Mesenchymal stem cell (in vitro differentiated cells and primary cell): ENCODE measurements around the gene PYM1.
"Not testable (repeated sequence)": the region's sequence is repeated elsewhere in the genome, so short reads cannot be mapped to it uniquely, and the experiment has no call there.

Experiments used
- DNase-seq: peaks from one replicate; pipeline ENCODE4 v3.0.0-alpha.2; 2013
- H2AFZ ChIP-seq: one replicate; pipeline ENCODE4 v1.6.1; 2013; ENCODE audit warnings: low read depth, mild to moderate bottlenecking, control low read depth, inconsistent platforms, low read length, moderate library complexity
- H2AK5ac ChIP-seq: 2 replicates; pipeline ENCODE4 v1.6.1; 2013; ENCODE audit warnings: low read length, moderate library complexity, mild to moderate bottlenecking, inconsistent platforms; ENCODE audit not compliant: severe bottlenecking
- H2BK120ac ChIP-seq: one replicate; pipeline ENCODE4 v1.6.1; 2013; ENCODE audit warnings: low read depth, mild to moderate bottlenecking, inconsistent platforms, low read length, moderate library complexity
- H2BK12ac ChIP-seq, 2 experiments: one replicate each; pipeline ENCODE4 v1.6.1; 2013; ENCODE audit warnings: inconsistent platforms in 2 of 2, low read length in 2 of 2, mild to moderate bottlenecking in 2 of 2, moderate library complexity in 2 of 2, control low read depth in 1 of 2
- H2BK15ac ChIP-seq: one replicate; pipeline ENCODE4 v1.6.1; 2013; ENCODE audit warnings: mild to moderate bottlenecking, low read depth, inconsistent platforms; ENCODE audit not compliant: poor library complexity, severe bottlenecking
- H2BK5ac ChIP-seq: 2 replicates; pipeline ENCODE4 v1.6.1; 2013; ENCODE audit warnings: low read depth, mild to moderate bottlenecking, low read length, control low read depth, inconsistent platforms; ENCODE audit not compliant: poor library complexity, severe bottlenecking
- H3K14ac ChIP-seq, 2 experiments: one replicate each; pipeline ENCODE4 v1.6.1; 2013; ENCODE audit warnings: inconsistent platforms in 2 of 2, low read length in 2 of 2, control low read depth in 1 of 2, mild to moderate bottlenecking in 1 of 2, moderate library complexity in 1 of 2
- H3K18ac ChIP-seq, 2 experiments: one replicate each; pipeline ENCODE4 v1.6.1; 2013; ENCODE audit warnings: inconsistent platforms in 2 of 2, low read length in 2 of 2, control low read depth in 1 of 2, low read depth in 1 of 2, mild to moderate bottlenecking in 1 of 2
- H3K23ac ChIP-seq, 2 experiments: one replicate each; pipeline ENCODE4 v1.6.1; 2013; ENCODE audit warnings: inconsistent platforms in 2 of 2, low read length in 2 of 2, mild to moderate bottlenecking in 2 of 2, moderate library complexity in 2 of 2, control low read depth in 1 of 2
- H3K27ac ChIP-seq: 2 replicates; pipeline ENCODE4 v1.5.1; 2013; ENCODE audit warnings: mild to moderate bottlenecking, moderate library complexity, low read length, control low read depth, inconsistent platforms; ENCODE audit not compliant: poor library complexity, severe bottlenecking
- H3K27me3 ChIP-seq, 2 experiments: 2 replicates each; pipeline versions ENCODE4 v1.6.1 to v1.7.0; 2013; ENCODE audit warnings: low read length in 2 of 2, mild to moderate bottlenecking in 2 of 2, moderate library complexity in 2 of 2, control low read depth in 1 of 2, inconsistent platforms in 1 of 2; ENCODE audit not compliant: control insufficient read depth in 1 of 2, insufficient read depth in 1 of 2
- H3K36me3 ChIP-seq, 2 experiments: 2 replicates each; pipeline versions ENCODE4 v1.6.1 to v1.7.0; 2013; ENCODE audit warnings: low read length in 2 of 2, control low read depth in 1 of 2, inconsistent platforms in 1 of 2, low read depth in 1 of 2, mild to moderate bottlenecking in 1 of 2; ENCODE audit not compliant: insufficient read depth in 2 of 2, control insufficient read depth in 1 of 2
- H3K4ac ChIP-seq, 2 experiments: one replicate each; pipeline ENCODE4 v1.6.1; 2013; ENCODE audit warnings: inconsistent platforms in 2 of 2, low read length in 2 of 2, mild to moderate bottlenecking in 2 of 2, moderate library complexity in 2 of 2, control low read depth in 1 of 2, low read depth in 1 of 2
- H3K4me1 ChIP-seq: 2 replicates; pipeline ENCODE4 v1.6.1; 2013; ENCODE audit warnings: low read depth, low read length, control low read depth; ENCODE audit not compliant: control insufficient read depth, insufficient read depth
- H3K4me2 ChIP-seq: 2 replicates; pipeline ENCODE4 v1.6.1; 2013; ENCODE audit warnings: low read length, mild to moderate bottlenecking, inconsistent platforms; ENCODE audit not compliant: poor library complexity, severe bottlenecking
- H3K4me3 ChIP-seq, 2 experiments: 2 replicates each; pipeline versions ENCODE4 v1.5.1 to v1.7.0; 2013; ENCODE audit warnings: low read length in 2 of 2, mild to moderate bottlenecking in 2 of 2, control low read depth in 1 of 2, low read depth in 1 of 2; ENCODE audit not compliant: insufficient read depth in 1 of 2
- H3K79me1 ChIP-seq: replicated peaks from 2 replicates; pipeline ENCODE4 v1.6.1; 2013; ENCODE audit warnings: mild to moderate bottlenecking, control low read depth, low read length, inconsistent platforms; ENCODE audit not compliant: poor library complexity, severe bottlenecking
- H3K9ac ChIP-seq: 2 replicates; pipeline ENCODE4 v1.7.0; 2013; ENCODE audit warnings: mild to moderate bottlenecking, low read length, moderate library complexity
- H3K9me3 ChIP-seq: 2 replicates; pipeline ENCODE4 v1.7.0; 2013; ENCODE audit warnings: mild to moderate bottlenecking, low read length; ENCODE audit not compliant: control insufficient read depth
- H4K8ac ChIP-seq: one replicate; pipeline ENCODE4 v1.6.1; 2013; ENCODE audit warnings: inconsistent platforms, mild to moderate bottlenecking, low read length, moderate library complexity
- H4K91ac ChIP-seq: one replicate; pipeline ENCODE4 v1.6.1; 2013; ENCODE audit warnings: mild to moderate bottlenecking, low read length, inconsistent platforms
- WGBS: methylation state at CpG from one replicate; pipeline ENCODE4 v1.1.7; 2013; ENCODE audit warnings: mixed read lengths; 5-methylcytosine and 5-hydroxymethylcytosine counted together

PYM1 gene

GRCh38 chr12:55926738-55927587, 731 bp downstream of the PYM1 start:
- Histone ChIP-seq H2AK5ac (peak overlapping the region; percentile 39), H3K23ac (peak overlapping the region in 1 of 2 experiments; percentile 71), H4K8ac (peak overlapping the region; percentile 96), H3K4ac (peak overlapping the region; percentile 88 to 98), H3K14ac (peak overlapping the region in 1 of 2 experiments; percentile 94), H3K36me3 (peaks cover 5 to 17% of the 10 kb centered on the region in 2 experiments), H3K18ac (peak overlapping the region; percentile 90 to 93), H3K9me3 (no peaks in the 10 kb centered on the region), H2BK5ac (peak overlapping the region; percentile 57), H4K91ac (peak overlapping the region; percentile 65), H2AFZ (no peak overlapping the region), H3K27me3 (no peaks in the 10 kb centered on the region), H3K27ac (peak overlapping the region; percentile 93), H3K4me1 (peaks cover 13% of the 10 kb centered on the region), H2BK120ac (peak overlapping the region; percentile 80), H3K79me1 (peaks cover 8% of the 10 kb centered on the region), H3K4me3 (peak overlapping the region; percentile 84 to 100), H3K9ac (peak overlapping the region; percentile 100), H2BK15ac (peak overlapping the region; percentile 76), H2BK12ac (peak overlapping the region; percentile 37 to 40), H3K4me2 (peak overlapping the region; percentile 80)
- peak; percentile 96 for DNase-seq
- under 1% methylated on average over 40 of the region's 42 CpGs for WGBS

DNA sequence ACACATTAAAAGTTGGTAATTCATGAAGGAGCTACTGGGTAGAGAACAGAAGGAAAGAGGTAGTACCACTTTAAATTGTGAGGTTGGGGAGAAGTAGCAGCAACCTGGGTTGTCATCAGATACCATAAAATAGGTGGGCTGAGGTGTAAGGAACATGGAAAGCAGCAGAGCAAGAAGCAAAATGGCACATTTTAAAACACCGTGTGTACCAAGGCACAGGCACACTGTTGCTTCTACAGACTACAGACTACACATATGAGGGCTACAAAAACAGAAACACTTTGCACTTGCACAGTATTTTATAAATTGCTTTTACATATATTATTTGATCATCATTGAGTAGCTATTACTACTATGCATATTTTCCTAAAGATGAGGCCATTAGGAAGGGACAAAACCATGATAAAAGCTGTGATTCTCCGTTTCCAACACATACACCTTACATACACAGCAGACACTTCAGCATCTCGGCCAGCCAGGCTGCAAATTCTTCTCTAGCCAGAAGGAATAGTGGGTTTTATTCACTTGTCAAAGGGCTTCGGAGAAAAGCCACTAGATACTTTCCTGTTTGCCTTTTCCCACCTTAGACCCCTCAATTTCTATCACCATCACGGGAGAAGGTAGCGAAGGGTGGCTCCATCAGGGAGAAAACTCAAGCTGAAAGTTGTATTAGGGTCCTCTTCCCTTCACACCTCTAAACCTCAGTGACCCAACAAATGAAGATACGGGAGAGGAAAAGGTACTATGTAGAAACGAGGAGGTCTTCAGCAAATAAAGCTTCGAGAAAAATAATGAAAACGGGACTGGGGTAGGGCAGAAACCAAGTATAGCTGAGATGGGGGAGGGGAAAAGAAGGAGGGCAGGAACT, 1.6 kb downstream of the PYM1 start:
- H2BK12ac ChIP-seq, result no peak overlapping the region
- H3K4ac ChIP-seq, result no peak overlapping the region
- H3K27ac ChIP-seq, result peak overlapping the region; percentile 93
- H2BK15ac ChIP-seq, result peak overlapping the region; percentile 76
- peak overlapping the region; percentile 100 for H3K9ac ChIP-seq
- no peaks in the 10 kb centered on the region for H3K9me3 ChIP-seq
- H4K91ac ChIP-seq, result no peak overlapping the region
- H2AK5ac ChIP-seq, result peak overlapping the region; percentile 38
- peak overlapping the region in 1 of 2 experiments; percentile 65 for H3K18ac ChIP-seq
- no peak for DNase-seq
- peaks cover 8% of the 10 kb centered on the region for H3K4me1 ChIP-seq
- no peak overlapping the region for H2AFZ ChIP-seq
- peaks cover 8 to 26% of the 10 kb centered on the region in 2 experiments for H3K36me3 ChIP-seq
- H2BK120ac ChIP-seq, result peak overlapping the region; percentile 62
- peak overlapping the region; percentile 69 for H3K4me2 ChIP-seq
- H3K79me1 ChIP-seq, result peaks cover 6% of the 10 kb centered on the region
- no peak overlapping the region for H3K23ac ChIP-seq
- 20% methylated on average over 8 of the region's 10 CpGs for WGBS
- peak overlapping the region; percentile 83 for H4K8ac ChIP-seq
- peak overlapping the region; percentile 84 to 100 for H3K4me3 ChIP-seq
- H3K14ac ChIP-seq, result no peak overlapping the region
- H3K27me3 ChIP-seq, result no peaks in the 10 kb centered on the region
- H2BK5ac ChIP-seq, result no peak overlapping the region

DNA sequence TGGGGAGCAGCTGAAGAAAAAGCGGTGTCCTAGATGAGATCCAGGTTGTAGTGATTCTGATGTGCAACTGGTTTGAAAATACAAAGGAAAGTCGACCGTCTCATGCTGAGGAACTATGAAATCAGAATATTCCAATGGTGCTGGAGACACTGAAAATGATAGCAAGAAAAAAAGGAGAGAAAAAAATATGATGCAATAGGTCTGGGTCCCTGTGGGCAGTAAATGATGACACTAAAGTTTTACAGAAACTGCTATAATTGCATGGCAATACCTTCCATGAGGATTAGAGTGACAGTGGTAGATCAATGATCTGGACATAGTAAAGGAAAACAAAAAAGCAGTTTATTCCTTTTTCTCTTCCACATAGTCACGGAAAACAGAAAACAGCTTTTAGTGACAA, 2.3 kb downstream of the PYM1 start:
- Histone ChIP-seq H4K91ac (no peak overlapping the region), H3K9me3 (no peaks in the 10 kb centered on the region), H2AK5ac (no peak overlapping the region), H2BK5ac (no peak overlapping the region), H3K23ac (no peak overlapping the region), H3K36me3 (peaks cover 8 to 28% of the 10 kb centered on the region in 2 experiments), H2BK15ac (no peak overlapping the region), H3K4ac (no peak overlapping the region), H3K27ac (no peak overlapping the region), H3K14ac (no peak overlapping the region), H2BK120ac (no peak overlapping the region), H3K79me1 (peaks cover 6% of the 10 kb centered on the region), H2BK12ac (no peak overlapping the region), H3K4me1 (peaks cover 3% of the 10 kb centered on the region), H2AFZ (no peak overlapping the region), H4K8ac (no peak overlapping the region), H3K27me3 (no peaks in the 10 kb centered on the region), H3K4me2 (no peak overlapping the region), H3K4me3 (peak overlapping the region in 1 of 2 experiments; percentile 100), H3K9ac (peak overlapping the region; percentile 100), H3K18ac (no peak overlapping the region)
- DNase-seq, result no peak
- 99% methylated on average over 4 of the region's 4 CpGs for WGBS

- not testable (repeated sequence) for H2BK12ac ChIP-seq, H3K9me3 ChIP-seq, DNase-seq, H3K9ac ChIP-seq, H3K4me3 ChIP-seq, H3K27me3 ChIP-seq, H4K91ac ChIP-seq, H3K14ac ChIP-seq, H2BK120ac ChIP-seq, H4K8ac ChIP-seq, H3K23ac ChIP-seq, H3K27ac ChIP-seq, H2AFZ ChIP-seq, H3K4me2 ChIP-seq, H2BK5ac ChIP-seq, H3K18ac ChIP-seq, H2AK5ac ChIP-seq, H2BK15ac ChIP-seq, H3K4me1 ChIP-seq, H3K79me1 ChIP-seq, H3K4ac ChIP-seq
- 96% methylated on average over 8 of the region's 9 CpGs for WGBS
- peaks cover 8 to 28% of the 10 kb centered on the region in 2 experiments for H3K36me3 ChIP-seq
Measured at GRCh38 chr12:55923648-55924047, 4.0 kb downstream of the PYM1 start.
